Neuronal stem cell (in vitro differentiated cells): ENCODE data around the gene ATG4D.
"Not testable (repeated sequence)": the region's sequence is repeated elsewhere in the genome, so short reads cannot be mapped to it uniquely, and the experiment has no call there.

Experiments
- DNase-seq: peaks from one replicate; pipeline ENCODE4 v3.0.0-alpha.2; 2013; ENCODE audit warnings: low spot score
- H2AFZ ChIP-seq: one replicate; pipeline ENCODE4 v1.6.1; 2013; ENCODE audit warnings: mild to moderate bottlenecking, low read length, inconsistent platforms
- H2AK5ac ChIP-seq: 2 replicates; pipeline ENCODE4 v1.6.1; 2013; ENCODE audit warnings: low read depth, mild to moderate bottlenecking, inconsistent platforms, low read length, moderate library complexity, mixed read lengths
- H2BK120ac ChIP-seq: 2 replicates; pipeline ENCODE4 v1.6.1; 2013; ENCODE audit warnings: low read depth, mild to moderate bottlenecking, inconsistent platforms, low read length, moderate library complexity, mixed read lengths
- H2BK12ac ChIP-seq: one replicate; pipeline ENCODE4 v1.6.1; 2013; ENCODE audit warnings: low read length, inconsistent platforms
- H2BK15ac ChIP-seq: 2 replicates; pipeline ENCODE4 v1.6.1; 2013; ENCODE audit warnings: mild to moderate bottlenecking, low read length, inconsistent platforms, mixed read lengths
- H2BK5ac ChIP-seq: one replicate; pipeline ENCODE4 v1.6.1; 2013; ENCODE audit warnings: inconsistent platforms, mild to moderate bottlenecking, low read length, moderate library complexity
- H3K14ac ChIP-seq: one replicate; pipeline ENCODE4 v1.6.1; 2013; ENCODE audit warnings: low read length, inconsistent platforms
- H3K18ac ChIP-seq: 2 replicates; pipeline ENCODE4 v1.6.1; 2013; ENCODE audit warnings: low read length, inconsistent platforms
- H3K23ac ChIP-seq: 2 replicates; pipeline ENCODE4 v1.6.1; 2013; ENCODE audit warnings: low read depth, mild to moderate bottlenecking, mixed read lengths, low read length, inconsistent platforms; ENCODE audit not compliant: poor library complexity
- H3K27ac ChIP-seq: replicated peaks from 3 replicates; pipeline ENCODE4 v1.5.1; 2013; ENCODE audit warnings: low read length, inconsistent platforms
- H3K27me3 ChIP-seq, 3 experiments: 2 replicates each; pipeline ENCODE4 v1.6.1; 2013; ENCODE audit warnings: low read length in 3 of 3, mild to moderate bottlenecking in 2 of 3, inconsistent platforms in 1 of 3, low read depth in 1 of 3, mixed read lengths in 1 of 3, moderate library complexity in 1 of 3; ENCODE audit not compliant: control insufficient read depth in 3 of 3, insufficient read depth in 3 of 3
- H3K36me3 ChIP-seq, 2 donors: replicated peaks in 1 of 2; 2 replicates each; pipeline ENCODE4 v1.6.1; 2013; ENCODE audit warnings: low read length in 2 of 2; ENCODE audit not compliant: control insufficient read depth in 2 of 2, insufficient read depth in 2 of 2
- H3K4ac ChIP-seq: 2 replicates; pipeline ENCODE4 v1.6.1; 2013; ENCODE audit warnings: inconsistent platforms, mild to moderate bottlenecking, low read length, moderate library complexity
- H3K4me1 ChIP-seq, 2 donors: 1 replicate in 1 of 2; 2 replicates in 1 of 2; pipeline ENCODE4 v1.6.1; 2013; ENCODE audit warnings: low read length in 2 of 2, low read depth in 1 of 2; ENCODE audit not compliant: control insufficient read depth in 2 of 2, insufficient read depth in 1 of 2
- H3K4me2 ChIP-seq: one replicate; pipeline ENCODE4 v1.6.1; 2013; ENCODE audit warnings: mild to moderate bottlenecking, low read length, inconsistent platforms; ENCODE audit not compliant: insufficient read depth, poor library complexity, severe bottlenecking
- H3K4me3 ChIP-seq, 2 donors: 2 replicates each; pipeline ENCODE4 v1.5.1; 2013; ENCODE audit warnings: low read length in 2 of 2, mild to moderate bottlenecking in 2 of 2, inconsistent platforms in 1 of 2, moderate library complexity in 1 of 2
- H3K79me1 ChIP-seq: one replicate; pipeline ENCODE4 v1.6.1; 2013; ENCODE audit warnings: low read depth, mild to moderate bottlenecking, inconsistent platforms, low read length, moderate library complexity
- H3K9ac ChIP-seq: one replicate; pipeline ENCODE4 v1.6.1; 2013; ENCODE audit warnings: mild to moderate bottlenecking, low read depth, low read length, inconsistent platforms; ENCODE audit not compliant: poor library complexity
- H3K9me3 ChIP-seq, 2 donors: replicated peaks in 1 of 2; 2 replicates each; pipeline versions ENCODE3 to v1.6.1; 2013; ENCODE audit warnings: low read length in 2 of 2, mild to moderate bottlenecking in 2 of 2, inconsistent platforms in 1 of 2, low read depth in 1 of 2, mixed read lengths in 1 of 2, moderate library complexity in 1 of 2; ENCODE audit not compliant: control insufficient read depth in 2 of 2, insufficient read depth in 1 of 2
- H4K8ac ChIP-seq: one replicate; pipeline ENCODE4 v1.6.1; 2013; ENCODE audit warnings: low read depth, mild to moderate bottlenecking, inconsistent platforms, low read length, moderate library complexity
- H4K91ac ChIP-seq: one replicate; pipeline ENCODE4 v1.6.1; 2013; ENCODE audit warnings: low read length, low read depth, mild to moderate bottlenecking, inconsistent platforms; ENCODE audit not compliant: poor library complexity
- WGBS, 2 donors: extraction: QIAGEN DNeasy Blood & Tissue Kit; methylation state at CpG; one replicate each; pipeline ENCODE4 v1.1.7; 2013; ENCODE audit warnings: missing lambda C conversion rate in 2 of 2, mixed read lengths in 1 of 2; ENCODE audit not compliant: insufficient read length in 2 of 2, insufficient replicate concordance in 1 of 2; ENCODE audit errors: extremely low coverage in 2 of 2; 5-methylcytosine and 5-hydroxymethylcytosine counted together

Gene ATG4D

DNA sequence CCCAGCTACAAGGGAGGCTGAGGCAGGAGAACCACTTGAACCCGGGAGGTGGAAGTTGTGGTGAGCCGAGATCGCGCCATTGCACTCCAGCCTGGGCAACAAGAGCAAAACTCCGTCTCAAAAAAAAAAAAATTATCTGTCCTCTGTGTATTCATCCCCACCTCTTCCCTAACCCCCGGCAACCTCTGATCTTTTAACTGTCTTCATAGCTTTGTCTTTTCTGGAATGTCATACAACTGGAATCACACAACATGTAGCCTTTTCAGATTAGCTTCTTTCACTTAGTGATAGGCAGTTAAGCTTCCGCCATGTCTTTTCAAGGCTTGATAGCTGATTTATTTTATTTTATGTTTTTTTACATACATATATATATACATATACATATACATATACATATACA, 18.1 kb upstream of the ATG4D start:
- H2BK12ac ChIP-seq, result no peak overlapping the region
- H3K14ac ChIP-seq, result no peak overlapping the region
- H3K4me1 ChIP-seq, result no peaks in the 10 kb centered on the region
- no peak overlapping the region for H3K4me2 ChIP-seq
- H4K91ac ChIP-seq, result no peak overlapping the region
- no peaks in the 10 kb centered on the region for H3K9me3 ChIP-seq
- no peak overlapping the region for H2BK5ac ChIP-seq
- H3K36me3 ChIP-seq, result no peaks in the 10 kb centered on the region
- WGBS, 2 donors, result no CpG with 5 or more reads among the region's 7 CpGs
- no peak for DNase-seq
- no peak overlapping the region for H3K18ac ChIP-seq
- H3K27ac ChIP-seq, result no peak overlapping the region
- H3K79me1 ChIP-seq, result no peaks in the 10 kb centered on the region
- H2AFZ ChIP-seq, result no peak overlapping the region
- no peak overlapping the region for H3K9ac ChIP-seq
- H3K4me3 ChIP-seq, result no peak overlapping the region
- no peak overlapping the region for H2BK15ac ChIP-seq
- H2AK5ac ChIP-seq, result no peak overlapping the region
- no peak overlapping the region for H3K23ac ChIP-seq
- H3K4ac ChIP-seq, result no peak overlapping the region
- no peak overlapping the region for H4K8ac ChIP-seq
- peaks cover 0 to 21% (median 0%) of the 10 kb centered on the region in 3 experiments for H3K27me3 ChIP-seq
- no peak overlapping the region for H2BK120ac ChIP-seq

DNA sequence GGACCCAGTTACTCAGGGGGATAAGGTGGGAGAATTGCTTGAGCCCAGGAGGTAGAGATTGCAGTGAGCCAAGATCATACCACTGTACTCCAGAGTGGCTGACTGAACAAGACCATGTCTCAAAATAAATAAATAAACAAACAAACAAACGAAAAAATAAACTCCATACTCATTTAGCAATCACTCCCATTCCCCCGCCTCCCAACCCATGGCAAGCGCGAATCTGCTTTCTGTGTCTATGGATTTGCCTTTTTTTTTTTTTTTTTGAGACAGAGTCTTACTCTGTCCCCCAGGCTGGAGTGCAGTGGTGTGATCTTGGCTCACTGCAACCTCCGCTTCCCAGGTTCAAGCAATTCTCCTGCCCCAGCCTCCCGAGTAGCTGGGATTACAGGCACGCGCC, 16.8 kb upstream of the ATG4D start:
- not testable (repeated sequence) for H4K91ac ChIP-seq, H4K8ac ChIP-seq, H2AK5ac ChIP-seq, H3K14ac ChIP-seq, H2BK5ac ChIP-seq, H2BK15ac ChIP-seq, H2BK12ac ChIP-seq, H3K4me2 ChIP-seq, H3K4me1 ChIP-seq, H2AFZ ChIP-seq, H3K18ac ChIP-seq, H3K23ac ChIP-seq, H2BK120ac ChIP-seq, H3K4me3 ChIP-seq, H3K79me1 ChIP-seq, H3K4ac ChIP-seq, DNase-seq, H3K36me3 ChIP-seq, H3K27ac ChIP-seq, H3K9ac ChIP-seq, H3K9me3 ChIP-seq
- peaks cover 0 to 11% (median 0%) of the 10 kb centered on the region in 3 experiments for H3K27me3 ChIP-seq
- WGBS, 2 donors, result no CpG with 5 or more reads among the region's 8 CpGs

DNA sequence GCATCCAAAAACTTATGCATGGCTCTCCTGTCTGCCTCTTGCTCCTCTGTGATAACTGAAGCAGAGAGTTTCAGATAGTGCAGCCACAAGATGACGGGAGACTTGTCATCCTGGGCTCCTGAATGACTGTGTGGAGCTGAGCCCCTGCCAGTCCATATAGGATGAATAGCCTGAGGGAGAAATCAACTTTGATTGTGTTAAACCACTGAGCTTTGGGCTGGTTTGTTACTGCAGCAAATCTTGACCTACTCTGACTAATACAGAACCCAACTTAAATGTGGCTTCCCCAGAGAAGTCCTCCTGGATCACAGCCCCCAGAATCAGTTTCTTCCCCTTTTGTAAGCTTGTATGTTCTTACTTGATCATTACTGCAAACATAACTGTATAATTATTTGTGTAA, 11.2 kb upstream of the ATG4D start:
- Histone ChIP-seq H3K27ac (no peak overlapping the region), H3K4me2 (no peak overlapping the region), H3K4me1 (no peaks in the 10 kb centered on the region), H3K23ac (no peak overlapping the region), H3K4me3 (no peak overlapping the region), H3K79me1 (no peaks in the 10 kb centered on the region), H4K8ac (no peak overlapping the region), H2AFZ (no peak overlapping the region), H2BK5ac (no peak overlapping the region), H3K9ac (no peak overlapping the region), H3K18ac (no peak overlapping the region), H2AK5ac (no peak overlapping the region), H2BK120ac (no peak overlapping the region), H3K4ac (no peak overlapping the region), H2BK12ac (no peak overlapping the region), H2BK15ac (no peak overlapping the region), H3K14ac (no peak overlapping the region), H3K27me3 (peaks cover 0 to 8% (median 0%) of the 10 kb centered on the region in 3 experiments), H4K91ac (no peak overlapping the region), H3K36me3 (no peaks in the 10 kb centered on the region), H3K9me3 (no peaks in the 10 kb centered on the region)
- no peak for DNase-seq
- WGBS, 2 donors, result no CpG with 5 or more reads among the region's 1 CpG

DNA sequence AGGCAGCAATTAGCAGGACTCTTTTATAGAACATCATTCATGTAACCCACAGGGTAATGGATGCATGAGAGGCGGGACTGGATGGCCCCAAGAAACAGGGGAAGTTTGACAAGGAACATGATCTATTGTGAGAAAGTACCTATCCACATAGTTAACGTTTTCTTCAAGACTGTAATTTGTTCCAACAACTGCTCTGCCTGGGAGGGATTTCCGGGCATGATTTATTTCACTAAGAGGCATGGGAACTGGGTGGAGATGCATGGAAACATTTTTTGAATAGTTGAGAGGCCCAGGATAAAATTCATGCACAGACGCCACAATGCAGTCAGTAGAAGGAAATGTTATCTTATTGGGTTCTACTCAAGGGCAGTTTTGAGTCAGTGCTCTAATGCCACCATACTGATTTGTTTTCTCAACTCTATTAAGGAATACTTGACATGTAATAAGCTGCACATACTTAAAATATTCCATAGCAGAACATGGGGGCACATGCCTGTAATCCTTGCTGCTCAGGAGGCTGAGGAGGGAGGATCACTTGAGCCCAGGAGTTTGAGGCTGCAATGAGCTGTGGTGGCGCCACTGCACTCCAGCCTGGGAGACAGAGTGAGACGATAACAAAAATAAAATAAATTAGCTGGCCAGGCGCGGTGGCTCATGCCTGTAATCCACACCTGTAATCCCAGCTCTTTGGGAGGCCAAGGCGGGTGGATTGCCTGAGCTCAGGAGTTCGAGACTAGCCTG, 9.9 kb upstream of the ATG4D start:
- H3K27ac ChIP-seq, result no peak overlapping the region
- H3K4me1 ChIP-seq, result no peaks in the 10 kb centered on the region
- no peaks in the 10 kb centered on the region for H3K9me3 ChIP-seq
- no peak overlapping the region for H3K23ac ChIP-seq
- no peak overlapping the region for H2BK5ac ChIP-seq
- no peak overlapping the region for H3K18ac ChIP-seq
- H2BK12ac ChIP-seq, result no peak overlapping the region
- H3K9ac ChIP-seq, result no peak overlapping the region
- no peak overlapping the region for H3K4ac ChIP-seq
- peaks cover 0 to 14% (median 0%) of the 10 kb centered on the region in 3 experiments for H3K27me3 ChIP-seq
- no CpG with 5 or more reads among the region's 10 CpGs for WGBS, 2 donors
- no peak overlapping the region for H3K4me3 ChIP-seq
- no peak overlapping the region for H3K4me2 ChIP-seq
- no peak for DNase-seq
- H2BK120ac ChIP-seq, result no peak overlapping the region
- no peak overlapping the region for H2AFZ ChIP-seq
- no peak overlapping the region for H4K8ac ChIP-seq
- no peak overlapping the region for H2BK15ac ChIP-seq
- H3K14ac ChIP-seq, result no peak overlapping the region
- no peak overlapping the region for H2AK5ac ChIP-seq
- no peak overlapping the region for H4K91ac ChIP-seq
- no peaks in the 10 kb centered on the region for H3K36me3 ChIP-seq
- H3K79me1 ChIP-seq, result no peaks in the 10 kb centered on the region
